COLO829 (cell line): ENCODE results near the gene P2RY6.
A peak's percentile ranks its signal among the peaks of the same experiment; 100 is the strongest.

Experiments
- DNase-seq: peaks from one replicate; pipeline ENCODE4 v3.0.0; 2012; ENCODE audit warnings: low spot score

The P2RY6 gene

DNA sequence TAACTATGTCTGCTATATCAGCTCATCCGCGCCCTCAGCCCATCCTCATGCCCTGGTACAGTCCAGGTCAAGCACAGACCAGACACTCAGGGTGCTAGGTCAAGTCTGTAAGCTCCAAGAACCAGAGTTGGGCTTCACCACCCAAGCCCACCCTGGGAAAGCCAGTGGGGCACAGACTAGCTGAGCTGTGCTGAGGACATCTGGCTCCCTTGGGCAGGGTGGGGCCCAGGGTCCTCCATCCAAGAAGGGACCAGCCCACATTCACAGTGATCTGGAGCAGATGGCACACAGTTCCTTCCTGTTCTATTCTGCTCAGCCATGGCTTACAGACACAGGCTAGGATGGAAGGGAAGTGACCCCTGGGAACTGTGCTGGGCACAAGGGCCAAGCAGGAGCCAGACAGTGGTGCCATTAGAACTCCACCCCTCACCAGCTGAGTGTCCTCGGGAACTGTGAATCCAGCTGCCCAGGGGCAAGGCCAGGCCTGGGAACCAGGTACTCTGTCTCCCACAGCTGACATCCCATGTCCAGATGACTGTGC lies 9.1 kb downstream of the P2RY6 start:
- no peak for DNase-seq

DNA sequence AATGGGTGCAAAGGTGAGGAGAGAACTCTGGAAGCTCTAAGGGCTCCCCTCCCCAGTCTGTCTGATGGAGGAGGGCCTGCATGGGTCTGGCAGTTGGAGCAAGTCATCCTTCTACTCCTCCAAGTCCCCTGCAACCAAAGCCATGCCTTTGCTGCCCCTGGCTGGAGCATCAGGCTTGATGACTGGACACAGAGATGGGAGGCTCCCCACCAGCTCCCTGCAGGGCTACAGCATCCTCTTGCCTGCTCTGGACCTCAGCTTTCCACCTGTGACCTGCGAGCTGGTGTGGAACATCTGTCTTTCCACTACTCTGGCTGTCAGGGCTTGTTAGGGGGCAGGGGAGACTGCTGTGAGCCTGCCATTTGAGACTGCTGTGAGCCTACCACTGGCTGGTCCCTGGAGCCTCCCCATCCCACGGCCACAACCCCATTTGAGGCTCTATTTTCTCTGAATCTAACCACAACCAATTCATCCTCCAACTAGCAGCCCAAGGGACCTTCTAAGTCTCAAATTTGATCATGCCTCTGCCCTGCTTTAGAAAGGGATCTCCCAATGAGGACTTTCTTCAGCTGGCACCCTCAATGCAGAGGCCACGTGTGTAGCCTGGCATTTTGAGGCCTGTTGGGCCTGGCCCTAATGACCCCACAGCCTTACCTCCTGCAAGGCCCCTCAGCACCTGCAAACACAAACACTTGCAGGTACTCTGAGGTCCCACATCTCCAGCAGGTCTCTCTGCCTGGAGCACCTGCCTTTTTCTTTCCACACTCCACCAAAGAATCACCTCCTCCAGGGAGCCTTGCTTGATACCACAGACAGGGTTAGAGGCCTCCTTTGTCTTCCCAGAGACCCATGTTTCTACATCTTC lies 9.9 kb downstream of the P2RY6 start:
- DNase-seq, result no peak

DNA sequence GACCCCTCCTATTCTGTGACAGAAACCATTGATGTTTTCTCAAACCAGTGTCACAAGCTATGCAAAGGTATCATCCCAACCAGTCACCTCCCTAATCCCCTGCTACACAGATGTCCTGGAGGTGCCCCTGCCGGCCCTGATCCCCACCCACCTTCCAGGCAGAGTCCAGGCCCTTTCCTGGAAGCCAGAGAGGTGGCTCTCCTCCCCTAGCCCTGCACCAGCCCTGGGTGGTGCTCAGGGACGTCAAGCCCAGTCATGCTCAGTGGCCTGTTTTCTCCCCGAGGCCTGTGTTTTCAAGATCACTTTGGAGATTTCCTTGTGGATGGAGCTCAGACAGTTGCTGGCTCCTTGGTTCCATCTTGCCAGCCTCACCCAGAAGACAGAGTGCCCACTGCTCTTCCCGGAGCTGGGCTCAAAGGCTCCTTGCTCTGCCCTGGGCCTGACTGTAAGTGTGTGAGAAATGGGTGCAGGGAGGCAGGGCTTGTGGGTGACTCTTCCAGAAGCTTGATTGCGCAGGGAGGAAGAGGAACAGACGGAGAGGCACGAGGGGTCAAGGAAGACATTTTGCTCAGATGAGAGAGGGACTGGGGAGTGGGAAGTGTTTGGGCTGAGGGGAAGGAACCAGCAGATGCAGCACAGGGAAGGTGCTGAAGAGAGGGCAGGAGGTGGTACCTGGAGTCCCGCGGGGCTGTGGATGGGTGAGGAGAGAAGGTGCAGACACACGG lies 11.3 kb downstream of the P2RY6 start:
- DNase-seq, result no peak

DNA sequence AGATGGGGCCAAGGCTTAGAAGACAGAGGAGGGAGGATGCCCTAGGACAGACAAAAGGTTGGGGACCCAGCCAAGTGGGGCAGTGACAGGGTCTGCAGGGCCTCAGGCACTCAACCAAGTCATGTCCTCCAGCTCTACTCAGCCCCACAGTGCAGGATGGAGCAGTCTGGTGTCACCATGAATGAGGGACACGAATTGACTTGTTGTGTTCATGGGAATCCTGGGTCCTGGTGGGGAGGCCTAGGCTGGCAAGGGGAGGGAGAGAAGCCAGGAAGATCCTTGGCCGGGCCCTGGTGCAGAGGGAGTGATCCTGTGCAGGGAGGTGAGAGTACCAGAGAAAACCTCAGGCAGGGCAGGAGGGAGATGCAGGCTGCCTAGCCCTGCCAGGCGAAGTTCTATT lies 12.0 kb downstream of the P2RY6 start:
- DNase-seq, result no peak

DNA sequence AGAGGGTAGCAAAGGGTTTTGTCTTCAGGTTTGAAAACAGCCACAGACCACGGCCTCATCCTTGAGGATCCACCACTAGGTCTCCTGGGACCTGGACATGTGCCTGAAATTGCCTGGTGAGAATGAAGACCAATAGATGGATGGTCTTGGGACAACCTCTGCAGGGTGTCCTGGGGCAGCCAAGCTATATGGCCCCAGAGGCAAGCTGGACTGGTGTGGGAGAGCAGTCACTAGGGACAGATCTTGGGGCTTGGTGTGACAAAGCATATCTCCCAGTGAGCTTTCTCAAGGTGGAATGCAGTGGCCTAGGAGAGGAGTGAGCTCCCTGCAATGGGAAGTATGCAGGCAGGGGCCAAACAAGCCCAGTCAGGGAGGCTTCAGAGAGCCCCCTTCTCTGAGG lies 13.6 kb downstream of the P2RY6 start:
- DNase-seq, result no peak

DNA sequence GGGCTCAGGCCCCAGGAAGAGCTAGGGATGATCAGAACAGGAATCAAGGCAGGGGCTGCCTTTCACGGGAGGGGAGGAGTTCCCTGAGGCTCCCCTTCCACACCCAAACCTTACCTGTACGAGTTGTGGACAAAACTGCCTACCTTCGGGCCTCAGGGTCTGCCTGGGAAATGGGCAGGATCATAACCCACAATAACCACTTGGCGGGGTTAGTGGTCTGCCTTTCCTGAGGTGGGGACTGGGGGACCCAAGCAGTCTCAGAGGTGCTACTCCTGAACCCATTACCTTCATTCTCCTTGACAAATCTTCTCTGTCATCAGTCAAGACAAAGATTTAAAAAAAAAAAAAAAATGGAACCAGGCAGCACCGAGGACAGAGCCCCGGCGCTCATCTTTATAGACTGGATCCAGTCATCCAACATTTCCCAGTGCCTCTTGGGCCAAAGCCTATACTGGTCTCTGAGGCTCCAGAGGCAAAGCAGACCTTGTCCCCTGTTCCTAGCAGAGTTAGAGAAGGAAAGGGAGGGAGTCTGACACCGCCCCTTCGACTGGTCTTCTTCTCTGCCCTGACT lies 14.2 kb downstream of the P2RY6 start:
- DNase-seq, result no peak

DNA sequence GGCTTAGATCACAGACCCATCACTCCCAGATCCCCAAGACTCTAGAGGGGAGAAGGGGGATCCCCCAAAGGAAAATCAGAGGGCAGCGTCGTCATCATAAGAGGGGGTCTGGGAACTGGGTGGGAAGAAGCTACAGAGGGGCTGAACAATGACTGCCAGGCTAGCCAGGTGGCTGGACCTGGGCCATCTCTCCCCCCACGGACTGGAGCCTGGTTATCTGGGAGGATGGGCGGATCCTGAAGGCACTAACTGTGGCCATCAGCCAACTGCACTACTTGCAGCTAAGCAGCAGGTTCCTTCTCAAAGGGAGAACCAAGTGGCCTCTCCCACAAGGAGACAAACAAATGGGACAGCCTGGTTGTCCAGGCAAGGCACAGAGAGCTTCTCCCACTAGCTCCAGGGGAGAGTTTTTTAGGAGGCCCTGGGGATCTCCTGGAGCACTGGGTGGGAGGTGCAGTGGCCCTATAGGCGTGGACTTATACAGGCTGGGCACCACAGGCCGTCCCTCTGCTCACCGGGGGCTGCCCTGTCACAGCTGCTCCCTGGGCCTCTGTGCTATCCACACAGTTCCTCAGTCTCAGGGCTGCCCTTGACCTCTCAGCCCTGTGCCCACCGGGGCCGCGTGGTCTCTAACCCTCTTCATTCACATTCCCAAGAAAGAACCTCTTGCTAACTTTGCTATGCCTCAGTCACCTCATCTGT lies 15.4 kb downstream of the P2RY6 start:
- no peak for DNase-seq

DNA sequence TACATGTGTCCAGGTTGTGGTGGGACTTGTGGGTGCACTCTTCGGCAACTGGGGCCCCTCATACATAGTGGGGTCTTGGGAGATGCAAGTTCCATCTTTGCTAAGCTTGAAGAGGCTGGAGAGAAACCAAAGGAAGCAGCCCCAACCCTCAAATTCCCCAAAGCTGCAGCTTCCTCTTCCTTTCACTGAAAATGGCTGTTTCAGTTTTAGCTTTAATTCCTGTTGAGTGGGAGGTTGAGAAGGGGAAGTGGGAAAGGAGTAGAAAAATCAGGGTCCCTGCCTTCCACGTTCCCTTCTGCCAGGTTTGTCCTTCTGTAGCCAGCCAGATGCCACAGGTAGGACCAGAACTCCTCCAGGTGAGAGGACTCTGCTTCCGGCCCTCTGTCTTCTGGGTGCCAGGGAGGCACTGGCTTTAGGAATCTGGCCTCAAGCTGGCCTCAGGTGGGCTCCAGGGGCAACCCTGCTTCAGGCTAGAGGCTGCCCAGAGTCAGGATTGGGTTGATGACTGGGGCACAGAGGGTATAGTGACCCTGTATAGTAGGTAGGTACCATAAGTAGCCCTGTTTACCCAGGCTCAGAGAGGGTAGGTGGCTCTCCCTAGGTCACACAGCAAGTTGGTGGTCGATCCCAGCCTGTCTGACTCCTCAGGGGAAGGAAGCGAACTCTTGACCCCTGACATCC lies 16.2 kb downstream of the P2RY6 start:
- DNase-seq, result no peak

DNA sequence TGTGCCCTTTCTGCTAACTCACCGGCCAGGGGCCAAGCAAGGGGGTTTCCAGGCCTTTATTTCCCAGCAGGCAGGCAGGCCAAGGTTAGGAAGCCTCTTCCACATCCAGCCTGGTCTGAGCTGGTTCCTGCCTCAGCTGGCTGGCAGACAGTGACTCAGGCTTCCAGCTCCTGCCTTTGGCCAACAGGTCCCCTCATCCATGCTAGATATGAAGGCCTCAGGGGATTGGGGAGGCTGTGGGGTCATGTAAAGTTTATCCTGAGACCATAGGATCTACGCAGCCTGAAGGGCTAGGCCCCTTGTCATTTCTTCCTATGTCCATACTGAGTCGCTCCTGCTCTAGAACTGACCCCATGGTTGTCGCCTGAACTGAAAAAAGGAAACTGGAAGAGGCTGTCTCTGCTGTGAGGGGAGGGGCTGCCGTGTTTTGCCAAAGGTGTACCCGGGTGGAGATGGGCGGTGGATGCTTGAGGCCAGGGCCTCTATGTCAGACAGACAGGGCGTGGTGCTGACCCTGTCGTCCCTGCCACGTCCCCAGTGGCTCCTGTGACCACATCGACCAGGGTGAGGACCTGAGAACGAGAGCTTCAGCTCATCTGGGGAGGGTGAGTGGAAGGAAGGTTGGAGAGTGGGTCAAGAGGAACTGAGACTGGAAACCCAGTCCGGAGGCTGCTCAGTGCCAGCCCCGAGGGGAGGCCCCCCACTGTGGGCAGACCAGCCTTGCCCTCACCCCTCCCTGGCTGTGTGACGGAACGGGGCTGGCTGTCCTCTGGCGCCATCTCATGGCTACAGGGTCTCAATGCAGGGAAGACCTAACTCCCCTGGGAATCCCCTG lies 17.0 kb downstream of the P2RY6 start:
- peak; percentile 76 for DNase-seq

DNA sequence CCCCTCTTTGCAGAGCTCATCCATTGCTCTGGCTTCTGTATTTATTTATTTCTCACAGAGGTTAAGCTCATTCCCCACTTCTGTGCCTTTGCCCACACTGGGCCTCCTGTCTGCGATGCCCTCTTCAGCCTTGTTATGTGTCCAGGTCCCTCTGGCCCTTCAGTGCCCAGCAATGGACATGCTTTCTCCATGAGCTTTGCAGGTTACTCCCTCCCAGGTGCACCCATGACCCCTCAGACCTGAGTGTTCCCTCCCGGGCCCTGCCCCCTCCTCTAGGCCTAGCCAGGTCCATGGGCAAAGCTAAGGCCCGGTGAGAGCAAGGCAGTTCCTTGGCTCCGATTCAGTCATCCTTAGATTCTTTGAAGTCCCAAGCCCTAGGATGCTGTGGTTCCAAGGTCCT lies 18.4 kb downstream of the P2RY6 start:
- DNase-seq, result no peak

DNA sequence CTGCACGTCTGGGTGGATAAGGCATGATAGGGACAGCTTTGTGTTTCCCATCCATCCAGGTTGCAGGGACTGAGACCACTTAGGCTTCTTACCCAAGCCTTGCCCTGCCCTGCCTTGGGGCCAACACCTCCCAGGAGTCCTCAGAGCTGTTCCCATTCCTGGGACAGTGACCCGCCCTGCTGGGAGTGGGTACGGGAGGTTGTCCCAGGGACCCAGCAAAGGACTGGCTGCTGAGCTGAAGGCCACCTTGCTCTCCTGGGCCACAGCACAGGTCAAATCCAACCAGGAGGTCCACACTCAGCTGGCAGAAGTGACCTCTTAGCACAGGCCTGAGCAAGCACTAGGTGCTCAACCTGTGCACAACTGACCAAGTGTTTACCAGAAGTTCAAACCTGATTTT lies 19.1 kb downstream of the P2RY6 start:
- DNase-seq, result no peak

DNA sequence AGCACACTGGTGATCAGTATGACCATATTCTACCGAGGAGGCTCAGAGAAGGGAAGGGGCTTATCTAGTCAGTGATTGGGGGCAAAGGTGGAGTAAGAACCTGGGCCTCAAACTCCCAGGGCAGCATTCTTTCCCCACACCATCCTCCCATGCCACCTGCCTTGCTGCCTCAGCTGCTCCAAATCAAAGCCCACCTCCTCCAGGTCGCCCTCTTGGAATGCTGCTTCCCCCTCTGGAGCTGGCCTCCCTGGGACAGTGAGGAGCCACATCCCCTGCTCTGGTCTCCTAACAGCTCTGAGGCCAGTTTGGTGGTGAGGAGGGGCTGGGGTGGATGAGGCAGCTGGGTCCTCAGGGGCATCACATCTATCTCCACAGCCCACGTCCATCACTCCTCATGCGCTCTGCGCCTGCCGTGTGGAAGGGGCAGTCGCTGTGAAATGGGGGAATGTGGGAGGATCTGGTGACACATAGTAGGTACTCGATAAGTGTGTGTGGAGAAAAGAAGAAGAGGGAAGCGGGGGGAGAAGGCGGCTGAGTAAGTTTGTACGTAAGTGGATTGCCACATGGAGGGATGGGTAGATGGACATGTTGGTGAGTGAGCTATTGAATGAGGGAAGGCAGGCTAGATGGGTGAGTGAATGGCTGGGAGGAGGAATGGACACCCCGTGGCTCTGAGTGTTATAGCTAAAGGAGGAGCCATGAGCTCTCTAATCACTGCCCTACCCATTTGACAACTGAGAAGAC lies 19.8 kb downstream of the P2RY6 start:
- DNase-seq, result no peak

DNA sequence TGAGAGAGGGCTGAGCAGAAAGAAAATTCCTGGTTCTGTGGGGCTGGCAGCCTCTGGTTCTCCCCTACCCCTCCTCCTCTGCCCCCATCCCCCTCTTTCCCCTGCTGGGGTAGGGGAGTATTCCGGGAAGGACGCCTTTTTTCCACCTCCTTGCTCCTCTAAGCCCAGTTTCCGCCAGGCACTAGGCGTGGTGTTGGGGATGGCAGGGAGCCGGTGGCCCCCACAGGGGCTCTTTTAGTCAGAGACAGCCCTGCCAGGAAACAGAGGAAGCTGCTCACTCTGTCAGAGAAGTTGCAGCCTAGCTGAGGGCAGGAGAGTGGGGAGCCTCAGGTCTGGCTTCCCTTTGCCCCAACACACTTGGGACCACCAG lies 20.4 kb downstream of the P2RY6 start:
- DNase-seq, result no peak

DNA sequence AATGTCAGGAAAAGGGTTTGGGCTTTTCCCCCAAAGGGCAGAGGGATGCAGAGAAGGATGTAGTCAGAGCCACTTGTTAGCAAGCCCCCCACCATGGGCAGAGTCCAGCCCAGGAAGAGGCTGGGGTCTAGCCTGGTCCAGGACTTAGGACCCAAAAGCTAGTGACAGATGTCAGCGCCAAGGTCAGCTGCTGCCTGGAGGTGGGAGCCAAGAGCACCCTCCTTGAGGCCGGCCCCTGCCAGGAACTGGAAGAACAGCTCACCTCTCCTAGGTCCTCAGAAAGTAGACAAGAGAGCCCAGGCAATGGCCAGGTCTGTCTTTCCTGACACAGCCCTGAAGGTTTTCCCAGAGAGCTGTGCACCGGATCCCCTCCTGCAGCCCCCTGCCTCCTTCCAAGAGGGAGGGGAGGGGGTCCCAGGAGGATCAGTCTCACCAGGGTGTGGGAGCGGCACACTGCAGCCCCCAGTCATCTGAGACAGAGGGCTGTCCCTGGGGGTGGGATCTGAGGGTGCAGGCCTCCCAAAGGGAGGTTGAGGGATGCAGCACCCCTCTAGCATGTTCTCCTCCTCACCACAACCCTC lies 21.3 kb downstream of the P2RY6 start:
- DNase-seq, result no peak

DNA sequence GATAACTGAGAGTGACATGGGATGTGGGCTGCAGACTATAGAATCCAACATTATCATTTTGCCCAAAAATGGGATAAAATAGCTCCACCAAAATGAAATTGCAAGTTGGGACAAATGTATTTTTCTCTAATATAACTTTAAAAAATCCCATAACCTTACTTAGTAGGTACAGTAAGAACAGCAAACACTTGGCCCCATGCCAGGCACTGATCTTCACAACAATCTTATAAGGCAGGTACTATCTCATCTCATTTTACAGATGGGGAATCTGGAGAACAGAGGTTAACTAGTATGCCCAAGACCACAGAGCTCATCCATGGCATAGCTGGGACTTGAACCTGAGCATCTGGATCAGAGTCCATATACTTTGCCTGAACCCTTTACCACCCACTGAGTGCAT lies 22.5 kb downstream of the P2RY6 start:
- no peak for DNase-seq

DNA sequence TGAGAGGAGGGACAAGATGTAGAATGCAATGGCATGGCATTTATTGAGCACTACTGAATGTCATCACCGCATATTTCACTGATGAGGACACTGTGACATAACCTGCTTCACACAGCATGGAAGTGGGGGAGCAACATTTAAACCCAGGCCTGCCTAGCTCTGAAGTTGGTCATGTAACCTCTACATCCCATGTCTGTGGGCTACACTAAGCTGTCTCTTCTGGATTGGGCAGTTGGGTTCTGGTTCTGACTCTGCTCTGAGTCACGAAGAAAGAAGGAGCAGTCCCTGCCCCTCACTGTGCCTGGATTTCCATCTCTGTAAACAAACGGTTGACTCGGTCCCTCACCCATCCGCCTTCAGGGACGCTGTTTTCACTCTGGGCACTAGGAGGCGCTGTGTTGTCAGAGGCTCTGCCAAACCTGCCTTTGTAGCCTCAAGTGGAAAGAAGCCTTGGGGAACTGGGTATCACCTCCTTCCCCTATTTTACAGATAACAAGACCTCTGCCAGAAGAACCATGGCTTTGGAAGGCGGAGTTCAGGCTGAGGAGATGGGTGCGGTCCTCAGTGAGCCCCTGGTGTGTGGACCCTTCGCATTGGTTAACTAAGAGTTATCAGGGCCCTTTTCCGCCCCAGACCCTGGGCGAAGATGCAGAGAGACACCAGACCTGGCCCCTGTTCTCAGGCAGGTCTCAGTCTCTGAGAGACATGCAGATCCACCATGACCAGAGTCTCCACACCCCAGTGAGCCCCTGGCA lies 23.3 kb downstream of the P2RY6 start:
- peak; percentile 69 for DNase-seq

DNA sequence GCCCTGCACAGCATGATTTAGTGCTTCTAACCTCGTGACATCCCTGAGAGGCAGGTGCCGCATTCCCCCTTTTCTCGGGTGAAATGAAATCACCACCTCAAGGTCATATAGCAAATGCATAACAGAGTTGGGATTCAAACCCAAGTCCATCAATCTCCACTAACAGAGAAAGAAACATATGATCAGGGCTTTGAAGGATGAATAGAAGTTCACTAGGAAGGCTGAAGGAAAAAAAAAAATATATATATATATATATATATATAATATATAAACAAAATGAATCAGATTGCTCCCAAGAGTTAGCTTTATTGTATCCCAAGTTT lies 23.8 kb downstream of the P2RY6 start:
- no peak for DNase-seq

DNA sequence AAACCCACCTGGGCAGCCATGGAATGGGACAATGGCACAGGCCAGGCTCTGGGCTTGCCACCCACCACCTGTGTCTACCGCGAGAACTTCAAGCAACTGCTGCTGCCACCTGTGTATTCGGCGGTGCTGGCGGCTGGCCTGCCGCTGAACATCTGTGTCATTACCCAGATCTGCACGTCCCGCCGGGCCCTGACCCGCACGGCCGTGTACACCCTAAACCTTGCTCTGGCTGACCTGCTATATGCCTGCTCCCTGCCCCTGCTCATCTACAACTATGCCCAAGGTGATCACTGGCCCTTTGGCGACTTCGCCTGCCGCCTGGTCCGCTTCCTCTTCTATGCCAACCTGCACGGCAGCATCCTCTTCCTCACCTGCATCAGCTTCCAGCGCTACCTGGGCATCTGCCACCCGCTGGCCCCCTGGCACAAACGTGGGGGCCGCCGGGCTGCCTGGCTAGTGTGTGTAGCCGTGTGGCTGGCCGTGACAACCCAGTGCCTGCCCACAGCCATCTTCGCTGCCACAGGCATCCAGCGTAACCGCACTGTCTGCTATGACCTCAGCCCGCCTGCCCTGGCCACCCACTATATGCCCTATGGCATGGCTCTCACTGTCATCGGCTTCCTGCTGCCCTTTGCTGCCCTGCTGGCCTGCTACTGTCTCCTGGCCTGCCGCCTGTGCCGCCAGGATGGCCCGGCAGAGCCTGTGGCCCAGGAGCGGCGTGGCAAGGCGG lies 24.5 kb downstream of the P2RY6 start:
- no peak for DNase-seq

DNA sequence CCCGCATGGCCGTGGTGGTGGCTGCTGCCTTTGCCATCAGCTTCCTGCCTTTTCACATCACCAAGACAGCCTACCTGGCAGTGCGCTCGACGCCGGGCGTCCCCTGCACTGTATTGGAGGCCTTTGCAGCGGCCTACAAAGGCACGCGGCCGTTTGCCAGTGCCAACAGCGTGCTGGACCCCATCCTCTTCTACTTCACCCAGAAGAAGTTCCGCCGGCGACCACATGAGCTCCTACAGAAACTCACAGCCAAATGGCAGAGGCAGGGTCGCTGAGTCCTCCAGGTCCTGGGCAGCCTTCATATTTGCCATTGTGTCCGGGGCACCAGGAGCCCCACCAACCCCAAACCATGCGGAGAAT lies 25.1 kb downstream of the P2RY6 start:
- no peak for DNase-seq
